Inflammatory macrophage treated with lipopolysaccharide for 1 hour (primary cell): ENCODE data around the gene AP3B1.
"Not testable (repeated sequence)": the region's sequence is repeated elsewhere in the genome, so short reads cannot be mapped to it uniquely, and the experiment has no call there.

ENCODE experiments used
- DNase-seq, 2 donors: peaks; one replicate each; pipeline ENCODE4 v3.0.0-alpha.2; 2020 to 2022

AP3B1 gene

GRCh38 chr5:78129597-78129996, 164.9 kb downstream of the AP3B1 start:
- DNase-seq = no peak

GRCh38 chr5:78127875-78128274, 166.6 kb downstream of the AP3B1 start:
- DNase-seq = no peak

DNA sequence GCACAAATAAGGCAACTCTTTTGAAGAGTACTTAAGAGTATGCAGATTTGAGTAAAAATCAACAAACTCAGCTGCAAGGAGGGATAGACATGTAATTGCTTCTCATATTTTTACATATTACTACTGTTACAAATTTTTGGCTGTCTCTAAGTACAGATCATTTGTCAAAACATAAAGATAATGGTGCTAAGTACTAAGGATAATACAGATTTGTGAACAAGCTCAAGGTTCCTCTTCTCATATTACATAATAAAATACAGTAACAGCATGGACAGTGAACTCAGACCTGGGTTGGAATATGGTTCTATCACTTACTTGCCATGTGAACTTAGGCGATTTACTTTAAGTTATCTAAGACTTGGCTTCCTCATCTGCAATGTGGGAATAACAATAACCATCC, 168.0 kb downstream of the AP3B1 start:
- DNase-seq = no peak

- no peak for DNase-seq
Measured at GRCh38 chr5:78116167-78116566, 178.3 kb downstream of the AP3B1 start.

DNA sequence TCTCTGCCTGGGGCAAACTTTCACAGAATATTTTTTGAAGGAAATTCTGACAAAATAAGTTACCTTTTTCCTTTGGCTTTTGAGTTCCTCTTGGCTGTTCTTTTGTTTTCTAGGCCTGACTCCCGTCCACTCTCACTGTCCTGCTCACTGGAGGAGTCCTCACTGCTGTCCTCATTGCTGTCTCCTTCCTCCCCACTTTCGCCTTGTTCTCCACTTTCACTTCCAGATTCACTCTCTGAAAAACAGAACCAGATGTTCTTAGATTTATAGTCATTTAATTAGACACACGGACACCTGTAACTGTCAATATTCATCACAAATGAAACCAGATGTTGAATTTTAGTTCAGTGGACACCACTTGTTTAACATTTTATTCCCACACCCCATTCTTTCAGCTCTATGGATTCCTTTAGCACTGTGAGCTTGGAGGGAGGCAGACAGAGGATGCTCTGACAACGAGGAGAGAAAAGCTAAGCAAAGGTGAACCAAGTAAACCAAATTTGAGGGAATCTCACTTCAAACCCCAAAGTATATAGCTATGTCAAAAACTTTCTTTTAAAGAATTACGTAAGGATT, 180.7 kb downstream of the AP3B1 start:
- DNase-seq = peak; percentile 14 to 23

GRCh38 chr5:78112931-78113330, 181.6 kb downstream of the AP3B1 start:
- no peak for DNase-seq

- peak; percentile 36 to 40 for DNase-seq
Measured at GRCh38 chr5:78109891-78110324, 184.6 kb downstream of the AP3B1 start.

- no peak for DNase-seq
Measured at GRCh38 chr5:78108564-78108963, 185.9 kb downstream of the AP3B1 start.

DNA sequence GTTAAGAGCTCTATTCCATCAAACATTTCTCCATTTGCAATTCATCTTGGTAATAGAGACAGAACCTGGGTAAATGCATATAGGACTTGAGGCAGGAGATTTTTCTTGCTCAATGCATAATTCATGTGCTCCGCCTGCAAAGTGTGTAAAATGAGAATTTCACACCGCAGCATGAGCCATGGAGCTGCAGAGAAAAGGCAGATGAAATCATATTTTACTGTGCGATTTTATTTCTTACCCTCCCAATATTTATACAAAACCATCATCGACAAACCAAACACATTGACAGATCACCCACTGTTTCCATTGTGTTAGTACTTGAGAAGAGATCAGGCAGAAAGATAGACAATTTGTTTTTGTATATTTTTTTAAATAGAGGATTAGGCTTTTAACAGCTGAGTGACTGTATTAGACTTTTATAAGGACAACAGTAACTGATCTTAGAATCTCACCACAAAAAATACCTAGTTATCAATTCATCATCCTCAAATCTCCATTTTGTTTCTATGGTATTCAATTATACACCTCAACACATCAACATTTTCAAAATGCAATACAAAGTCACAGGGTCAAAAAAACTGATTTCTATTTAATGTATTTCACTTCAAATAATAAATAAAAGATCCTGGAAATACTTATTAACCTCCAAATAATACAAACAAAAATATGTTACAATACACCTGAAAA, 191.1 kb downstream of the AP3B1 start:
- DNase-seq = no peak

DNA sequence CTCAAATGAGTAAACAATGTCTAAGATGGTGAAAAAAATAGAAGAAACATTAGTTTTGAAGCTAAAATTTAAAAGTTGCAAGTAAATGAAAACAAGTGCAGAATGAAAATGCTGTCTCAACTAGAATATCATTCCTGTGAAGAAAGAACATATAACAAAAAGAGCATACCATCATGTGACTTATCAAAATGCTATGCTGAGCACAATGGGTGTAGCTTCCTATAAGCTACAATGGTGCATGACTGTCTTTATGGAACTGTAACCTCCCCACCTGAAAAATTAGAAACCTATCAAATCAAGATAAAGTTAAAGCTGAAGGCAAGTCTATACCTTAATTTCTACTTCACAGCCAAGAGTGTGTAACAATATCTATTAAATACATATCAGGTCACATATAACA, 192.0 kb downstream of the AP3B1 start:
- DNase-seq = no peak

DNA sequence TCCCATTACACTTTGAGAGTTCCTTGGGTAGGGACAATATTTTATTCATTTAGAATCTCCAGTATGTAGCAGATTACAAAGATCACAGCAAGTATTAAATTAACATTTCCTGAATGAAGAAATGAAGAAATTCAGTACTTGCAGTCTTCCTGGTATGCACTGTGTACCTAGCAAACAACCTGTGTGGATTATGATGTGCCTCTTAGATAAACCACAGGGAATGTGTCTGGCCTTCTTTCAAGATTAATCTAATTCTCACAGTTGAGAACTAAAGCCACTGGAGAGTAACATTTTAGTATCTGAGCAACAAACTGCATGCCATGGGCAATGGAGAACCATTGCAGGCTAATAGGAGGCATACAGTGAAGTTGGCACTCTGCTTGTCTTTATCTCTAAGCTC, 199.4 kb downstream of the AP3B1 start:
- no peak for DNase-seq

DNA sequence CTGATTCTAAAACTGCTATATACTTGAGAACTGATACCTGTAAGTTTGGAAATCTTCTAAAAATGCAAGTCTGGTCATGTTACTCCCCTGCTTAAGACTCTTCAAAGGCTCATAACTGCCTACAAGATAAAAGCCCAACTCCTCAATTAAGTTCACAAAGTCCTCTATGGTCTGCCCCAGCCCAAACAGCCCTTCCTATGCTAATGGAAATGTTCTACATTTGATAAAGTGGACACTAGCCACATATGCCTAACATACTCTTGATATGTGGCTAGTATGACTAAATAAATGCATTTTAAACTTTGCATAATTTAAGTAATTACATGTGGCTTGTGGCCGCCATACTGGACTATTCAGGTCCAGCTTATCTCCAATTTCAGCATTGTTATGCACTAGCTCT, 204.5 kb downstream of the AP3B1 start:
- DNase-seq = no peak

DNA sequence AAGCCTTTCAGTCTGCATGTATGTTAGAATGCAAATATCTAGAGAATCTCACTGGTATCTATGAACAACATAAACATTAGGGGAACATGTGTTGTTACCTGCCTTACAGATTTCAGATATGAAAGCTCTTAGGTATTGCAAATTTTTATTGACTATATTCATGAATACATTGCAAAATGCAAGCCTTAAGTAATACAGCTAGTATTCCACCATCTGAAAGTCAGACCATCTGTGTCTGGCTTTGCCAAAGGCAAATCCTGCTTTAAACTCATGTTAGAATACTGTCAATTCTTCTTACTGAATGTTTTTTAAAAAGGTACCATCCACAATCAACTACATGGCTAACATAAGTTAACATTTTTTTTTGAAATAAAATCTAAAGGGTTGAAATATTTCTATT, 215.6 kb downstream of the AP3B1 start:
- no peak for DNase-seq

- no peak for DNase-seq
Measured at GRCh38 chr5:78077369-78078068, 217.0 kb downstream of the AP3B1 start.

GRCh38 chr5:78076351-78076750, 218.1 kb downstream of the AP3B1 start:
- no peak for DNase-seq

DNA sequence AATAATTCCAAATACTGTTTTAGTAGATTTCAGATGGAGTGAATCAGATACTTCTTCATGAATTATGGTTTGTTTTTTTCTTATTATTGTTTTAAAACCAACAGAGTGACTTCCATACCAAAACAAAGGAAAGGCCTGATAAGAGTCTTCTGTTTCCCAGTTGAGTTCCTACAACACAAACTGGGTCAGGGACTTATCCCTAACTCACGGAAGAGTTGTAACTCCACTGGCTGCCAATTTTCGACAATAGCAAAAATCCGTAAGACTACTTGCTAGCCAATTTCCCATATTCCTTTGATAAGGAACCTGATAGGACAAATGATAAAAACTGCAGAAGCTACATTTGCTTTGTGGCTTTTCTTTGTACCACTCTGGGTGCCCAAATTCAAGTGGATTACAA, 219.2 kb downstream of the AP3B1 start:
- no peak for DNase-seq

DNA sequence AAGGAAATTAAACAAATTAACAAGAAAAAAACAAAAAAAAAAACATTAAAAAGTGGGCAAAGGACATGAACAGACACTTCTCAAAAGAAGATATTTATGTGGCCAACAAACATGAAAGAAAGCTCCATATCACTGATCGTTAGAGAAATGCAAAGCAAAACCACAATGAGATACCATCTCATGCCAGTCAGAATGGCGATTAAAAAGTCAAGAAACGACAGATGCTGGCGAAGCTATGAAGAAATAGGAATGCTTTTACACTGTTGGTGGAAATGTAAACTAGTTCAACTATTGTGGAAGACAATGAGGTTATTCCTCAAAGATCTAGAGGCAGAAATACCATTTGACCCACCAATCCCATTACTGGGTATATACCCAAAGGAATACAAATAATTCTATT, 223.8 kb downstream of the AP3B1 start:
- DNase-seq = not testable (repeated sequence)

DNA sequence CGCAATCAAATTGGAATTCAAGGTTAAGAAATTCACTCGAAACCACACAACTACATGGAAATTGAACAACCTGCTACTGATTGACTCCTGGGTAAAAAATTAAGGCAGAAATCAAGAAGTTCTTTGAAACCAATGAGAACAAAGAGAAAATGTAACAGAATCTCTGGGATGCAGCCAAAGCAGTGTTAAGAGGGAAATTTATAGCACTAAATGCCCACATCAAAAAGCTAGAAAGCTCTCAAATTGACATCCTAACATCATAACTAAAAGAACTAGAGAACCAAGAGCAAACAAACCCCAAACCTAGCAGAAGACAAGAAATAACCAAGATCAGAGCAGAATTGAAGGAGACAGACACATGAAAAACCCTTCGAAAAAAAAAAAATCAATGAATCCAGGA, 226.9 kb downstream of the AP3B1 start:
- DNase-seq = not testable (repeated sequence)

DNA sequence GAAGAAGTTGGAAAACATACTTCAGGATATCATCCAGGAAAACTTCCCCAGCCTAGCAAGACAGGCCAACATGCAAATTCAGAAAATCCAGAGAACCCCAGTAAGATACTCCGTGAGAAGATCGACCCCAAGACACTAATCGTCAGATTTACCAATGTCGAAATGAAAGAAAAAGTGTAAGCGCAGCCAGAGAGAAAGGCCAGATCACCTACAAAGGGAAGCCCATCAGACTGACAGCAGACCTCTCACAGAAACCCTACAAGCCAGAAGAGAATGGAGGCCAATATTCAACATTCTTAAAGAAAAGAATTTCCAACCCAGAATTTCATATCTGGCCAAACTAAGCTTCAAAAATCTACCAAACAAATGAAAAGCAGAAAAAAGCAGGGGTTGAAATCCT, 227.8 kb downstream of the AP3B1 start:
- not testable (repeated sequence) for DNase-seq

- DNase-seq = no peak
Measured at GRCh38 chr5:78065663-78066062, 228.8 kb downstream of the AP3B1 start.

DNA sequence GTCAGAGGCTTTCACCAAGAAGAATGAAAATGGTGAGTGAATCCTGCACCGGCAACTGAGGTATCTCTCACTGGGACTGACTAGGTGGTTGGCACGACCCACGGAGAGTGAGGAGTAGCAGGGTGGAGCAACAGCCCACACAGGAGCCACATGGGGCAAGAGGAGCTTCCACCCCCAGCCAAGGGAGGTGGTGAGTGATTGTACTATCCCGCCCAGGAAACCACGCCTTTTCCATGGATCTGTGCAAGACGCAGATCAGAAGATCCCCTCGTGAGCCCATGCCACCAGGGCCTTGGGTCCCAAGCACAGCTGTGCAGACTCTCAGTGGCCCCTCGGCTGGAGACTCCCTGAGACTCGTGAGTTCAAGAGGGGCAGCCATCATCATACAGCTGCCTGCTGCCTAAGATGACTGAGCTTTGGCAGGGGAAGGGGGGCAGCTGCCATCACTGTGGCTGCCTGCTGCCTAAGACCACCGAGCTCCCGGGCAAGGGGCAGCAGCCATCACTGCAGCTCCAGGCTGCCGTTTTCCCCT, 229.5 kb downstream of the AP3B1 start:
- no peak for DNase-seq

GRCh38 chr5:78063495-78063894, 231.0 kb downstream of the AP3B1 start:
- DNase-seq = no peak

DNA sequence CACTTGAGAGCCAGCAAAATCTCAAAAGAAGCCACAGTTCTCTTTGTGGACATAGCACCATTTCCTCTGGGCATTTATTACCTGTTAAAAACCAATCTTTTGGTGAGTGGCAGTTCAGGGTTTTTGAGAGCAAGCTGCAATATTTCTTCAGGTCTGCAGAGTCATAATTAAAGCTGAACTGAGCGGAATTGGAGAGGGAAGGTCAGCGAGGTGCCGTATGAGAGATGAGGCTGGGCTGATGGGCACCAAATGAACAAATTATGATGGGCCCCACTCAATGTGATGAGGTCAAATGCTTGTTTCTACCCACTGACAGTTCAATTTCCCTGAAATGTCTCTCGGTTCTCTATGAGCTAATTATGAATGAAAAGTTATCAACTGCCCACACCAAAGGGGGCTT, 231.9 kb downstream of the AP3B1 start:
- no peak for DNase-seq

- DNase-seq = no peak
Measured at GRCh38 chr5:78060421-78060820, 234.1 kb downstream of the AP3B1 start.
